K562 (cell line): ENCODE measurements around the gene PUS7. TPM values are rescaled to one million over a fixed set of nuclear protein-coding genes. Genes with fewer than 3 reads are reported as not detected.

ENCODE experiments used
- ATAC-seq: fragments of 200-7000 bp; cut with Tn5 transposase; 3 replicates; pipeline ENCODE4 v1.9.1; 2020; ENCODE audit warnings: moderate library complexity
- BruUV-seq: library from RNA; stranded (reverse); fragments of 400-500 nt; replicated peaks from 2 replicates; lab custom pipeline; 2021; lab: Mats Ljungman, UMichigan
- CTCF ChIA-PET: fragments of 300-600 bp; formaldehyde crosslinking; extraction: SDS; loops from one replicate; lab custom pipeline; 2021; ENCODE audit warnings: low intra/inter-chr PET ratio; lab: Yijun Ruan, JAX
- POLR2A ChIA-PET: fragments of 300-600, 350-650 bp; sonication (Branson Sonifier 250); formaldehyde crosslinking; extraction: SDS; loops from one replicate; lab custom pipeline; 2021; ENCODE audit warnings: antibody characterized with exemption, inconsistent platforms; lab: Yijun Ruan, JAX
- DNase-seq, 4 experiments: peaks; one replicate each; pipeline versions ENCODE4 v3.0.0 to v3.0.0-alpha.2; 2011 to 2018; ENCODE audit warnings: low spot score in 3 of 4, mixed read lengths in 3 of 4; ENCODE audit errors: extremely low read depth in 1 of 4
- FAIRE-seq: peaks from 2 replicates; lab custom pipeline; 2011; peaks lifted over from hg19 to GRCh38; lab: Jason Lieb, UNC
- H2AFZ ChIP-seq: 2 replicates; pipeline ENCODE4 v1.6.0; 2011; ENCODE audit warnings: low read depth, low read length, control low read depth, inconsistent platforms
- H3K27ac ChIP-seq: fragments of 200-600 bp; 3 replicates; pipeline ENCODE4 v1.8.0; 2011; ENCODE audit warnings: low read depth, mild to moderate bottlenecking, control low read depth, inconsistent platforms, low read length, moderate library complexity, mixed read lengths; ENCODE audit errors: extremely low read depth
- H3K27me3 ChIP-seq, 2 experiments: fragments of 300-600 bp in 1 of 2; 2 replicates in 1 of 2; 3 replicates in 1 of 2; pipeline versions ENCODE4 v1.6.0 to v1.8.0; 2011; ENCODE audit warnings: inconsistent platforms in 2 of 2, low read length in 2 of 2, mild to moderate bottlenecking in 1 of 2, mixed read lengths in 1 of 2, moderate library complexity in 1 of 2; ENCODE audit not compliant: control insufficient read depth in 2 of 2, insufficient read depth in 2 of 2
- H3K36me3 ChIP-seq: fragments of 300-600 bp; 3 replicates; pipeline ENCODE4 v1.8.0; 2011; ENCODE audit warnings: mild to moderate bottlenecking, low read length, inconsistent platforms; ENCODE audit not compliant: control insufficient read depth, insufficient read depth
- H3K4me1 ChIP-seq, 2 experiments: fragments of 200-600 bp in 1 of 2; replicated peaks in 1 of 2; 2 replicates in 1 of 2; 3 replicates in 1 of 2; pipeline versions ENCODE4 v1.5.1 to v1.8.0; 2011; ENCODE audit warnings: inconsistent platforms in 2 of 2, low read length in 2 of 2, mild to moderate bottlenecking in 1 of 2, mixed read lengths in 1 of 2, moderate library complexity in 1 of 2; ENCODE audit not compliant: control insufficient read depth in 2 of 2, insufficient read depth in 2 of 2
- H3K4me2 ChIP-seq: 2 replicates; pipeline ENCODE4 v1.6.1; 2011; ENCODE audit warnings: low read length, control low read depth, inconsistent platforms, mixed read lengths; ENCODE audit not compliant: insufficient read depth
- H3K4me3 ChIP-seq: fragments of 200-600 bp; sonication (generic), shearing (Covaris generic); 2 replicates; pipeline ENCODE4 v1.5.1; 2016; ENCODE audit warnings: control low read depth, inconsistent platforms
- H3K79me2 ChIP-seq: fragments of 200-600 bp; 3 replicates; pipeline ENCODE4 v1.8.0; 2011; ENCODE audit warnings: low read length, inconsistent platforms; ENCODE audit not compliant: control insufficient read depth, insufficient read depth
- H3K9ac ChIP-seq, 2 experiments: 2 replicates each; pipeline versions ENCODE4 v1.6.0 to v1.6.1; 2011; ENCODE audit warnings: low read depth in 2 of 2, low read length in 2 of 2, control low read depth in 1 of 2, inconsistent platforms in 1 of 2, mild to moderate bottlenecking in 1 of 2, mixed read lengths in 1 of 2; ENCODE audit not compliant: insufficient read depth in 1 of 2
- H3K9me1 ChIP-seq: one replicate; pipeline ENCODE4 v1.6.0; 2011; ENCODE audit warnings: inconsistent platforms, mild to moderate bottlenecking, low read length, moderate library complexity; ENCODE audit not compliant: control insufficient read depth, insufficient read depth
- H3K9me3 ChIP-seq: replicated peaks from 2 replicates; pipeline ENCODE4 v1.5.1; 2011; ENCODE audit warnings: low read depth, low read length, inconsistent platforms; ENCODE audit not compliant: control insufficient read depth, insufficient read depth
- H4K20me1 ChIP-seq: replicated peaks from 2 replicates; pipeline ENCODE4 v1.6.1; 2011; ENCODE audit warnings: low read length, inconsistent platforms, mixed read lengths; ENCODE audit not compliant: control insufficient read depth, insufficient read depth
- ADNP ChIP-seq: fragments of 200-800 bp; sonication (Bioruptor generic); IDR thresholded peaks from 2 replicates; pipeline ENCODE4 v1.6.1; 2016; ENCODE audit warnings: missing genetic modification characterization, missing compliant biosample characterization
- CTCFL ChIP-seq: IDR thresholded peaks from 2 replicates; pipeline ENCODE4 v1.6.1; 2011; ENCODE audit warnings: borderline replicate concordance, low read depth, mild to moderate bottlenecking, moderate library complexity, low read length; ENCODE audit not compliant: insufficient read depth, poor library complexity, severe bottlenecking
- DPF2 ChIP-seq: fragments of 450-650 bp; IDR thresholded peaks from 2 replicates; pipeline ENCODE4 v1.6.1; 2016
- GABPA ChIP-seq: fragments of 200-800 bp; sonication (Bioruptor generic); conservative IDR thresholded peaks from 2 replicates; pipeline ENCODE4 v1.6.1; 2016; ENCODE audit warnings: low read depth, missing genetic modification characterization, missing compliant biosample characterization
- HDAC3 ChIP-seq: fragments of 450-650 bp; IDR thresholded peaks from 2 replicates; pipeline ENCODE4 v1.6.1; 2018; ENCODE audit warnings: borderline replicate concordance, mild to moderate bottlenecking, moderate library complexity; ENCODE audit not compliant: partially characterized antibody
- IFI16 ChIP-seq: fragments of 250-450 bp; sonication (Bioruptor Pico); IDR thresholded peaks from 2 replicates; pipeline ENCODE4 v2.1.2; 2022; ENCODE audit warnings: mild to moderate bottlenecking, inconsistent platforms
- MAFK ChIP-seq: IDR thresholded peaks from 2 replicates; pipeline ENCODE4 v1.6.1; 2011; ENCODE audit warnings: low read length, improper control_type of control experiment
- NELFE ChIP-seq: IDR thresholded peaks from 2 replicates; pipeline ENCODE4 v1.6.1; 2011; ENCODE audit warnings: mild to moderate bottlenecking; ENCODE audit not compliant: insufficient read depth, insufficient read length
- NFE2L1 ChIP-seq: fragments of 450-650 bp; IDR thresholded peaks from 2 replicates; pipeline ENCODE4 v1.6.1; 2016; ENCODE audit warnings: missing genetic modification characterization, low read depth, mild to moderate bottlenecking, missing compliant biosample characterization, moderate library complexity, borderline replicate concordance
- NR0B1 ChIP-seq: fragments of 450-650 bp; IDR thresholded peaks from one replicate; pipeline ENCODE4 v1.6.1; 2018; ENCODE audit warnings: mild to moderate bottlenecking, moderate library complexity; ENCODE audit not compliant: partially characterized antibody
- POLR2AphosphoS2 ChIP-seq: IDR thresholded peaks from 2 replicates; pipeline ENCODE4 v1.6.1; 2012; ENCODE audit warnings: low read length, improper control_type of control experiment
- ZNF57 ChIP-seq: fragments of 450-650 bp; formaldehyde crosslinking; IDR thresholded peaks from 2 replicates; pipeline ENCODE4 v1.4.0; 2020; ENCODE audit warnings: mild to moderate bottlenecking, moderate library complexity
- WGBS: fragments of 100-300 bp; shearing (Covaris generic); methylation state at CpG from one replicate; pipeline ENCODE4 v1.1.6; 2016; ENCODE audit warnings: low coverage, mixed read lengths; ENCODE audit not compliant: insufficient coverage; ENCODE audit errors: missing lambda C conversion rate; 5-methylcytosine and 5-hydroxymethylcytosine counted together
- in situ Hi-C: fragments of 300-500 bp; cut with MboI; formaldehyde crosslinking; loops from 4 replicates; pipeline ENCODE4 v1.15.0; 2018; ENCODE audit warnings: inconsistent platforms, mixed read lengths
- intact Hi-C: fragments of 100-400 bp; cut with micrococcal nuclease; formaldehyde crosslinking; loops from 2 replicates; pipeline ENCODE4 v1.14.2; 2022
- polyA plus RNA-seq, 8 experiments: library from polyadenylated mRNA; depleted of rRNA in 4 of 8; stranded (reverse) in 5 of 8; unstranded in 3 of 8; fragments of >200 nt; fragmentation: Nextera tagmentation in 2 of 8; fragmentation: Illumina TruSeq in 1 of 8; extraction: Ambion mirVana in 2 of 8; extraction: Trizol in 1 of 8; gene quantifications; 2 replicates each; pipeline versions ENCODE4 v1.2.1 to v1.2.3, GENCODE V29; 2011 to 2014; ENCODE audit warnings: inconsistent platforms in 1 of 8, missing spikeins in 1 of 8
- total RNA-seq, 7 experiments: library from RNA; depleted of rRNA in 6 of 7; stranded (reverse); fragments of >200 nt in 6 of 7; fragmentation: Illumina TruSeq in 2 of 7; extraction: Trizol in 2 of 7; gene quantifications; 2 replicates each; pipeline versions ENCODE4 v1.2.1 to v1.2.3, GENCODE V29; 2011 to 2021; ENCODE audit warnings: low replicate concordance in 1 of 7
- TF ChIP-seq, protein P1 (sequence below): fragments of 450-650 bp; IDR thresholded peaks from 2 replicates; pipeline ENCODE4 v1.6.1; 2016; ENCODE audit warnings: low read depth, mild to moderate bottlenecking, moderate library complexity
- TF ChIP-seq, protein P2 (sequence below): fragments of 450-650 bp; IDR thresholded peaks from 2 replicates; pipeline ENCODE4 v1.6.1; 2016; ENCODE audit warnings: missing biosample characterization, missing genetic modification characterization

The PUS7 gene
- total and polyA plus RNA-seq, 9 of the 15 experiments (the other 6 are each of a cell fraction or from before 2014, with no cell fraction given) = 15.1 to 95.6 (median 63.2) TPM

DNA sequence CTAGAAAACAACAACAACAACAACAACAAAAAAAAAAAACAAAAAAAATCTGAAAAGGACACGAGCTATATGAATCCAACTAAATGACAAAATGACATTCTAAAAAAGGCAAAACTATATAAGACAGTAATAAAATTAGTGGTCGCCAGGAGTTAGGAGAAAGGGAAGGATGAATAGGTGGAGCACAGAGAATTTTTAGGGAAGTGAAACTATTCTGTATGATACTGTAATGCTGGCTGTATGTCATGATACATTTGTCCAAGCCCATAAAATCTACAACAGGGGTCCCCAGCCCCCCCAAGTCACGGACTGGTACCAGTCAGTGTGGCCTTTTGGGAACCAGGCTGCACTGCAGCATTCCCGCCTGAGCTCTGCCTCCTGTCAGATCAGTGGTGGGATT is 2.8 kb upstream of the PUS7 start:
- H3K9me1 ChIP-seq = no peaks in the 10 kb centered on the region
- no peak for ATAC-seq
- intact Hi-C loops (loop anchor here (10.0 kb wide), 1 partner anchor 510 kb away; the partner anchor contains the start of gene KMT2E), in situ Hi-C loops (no loop called here)
- H3K27me3 ChIP-seq = no peaks in the 10 kb centered on the region
- peaks cover 1% of the 10 kb centered on the region for H3K36me3 ChIP-seq
- ChIA-PET POLR2A (no interaction called here), CTCF (no interaction called here)
- no peaks in the 10 kb centered on the region for H4K20me1 ChIP-seq
- H3K9ac ChIP-seq = no peak overlapping the region
- peaks cover 13 to 23% of the 10 kb centered on the region in 2 experiments; a peak in 3 of 5 replicates for H3K4me1 ChIP-seq
- no peak overlapping the region; the same call in 2 of the 3 replicates for H3K27ac ChIP-seq
- no peak overlapping the region for H3K4me2 ChIP-seq
- 46% methylated on average over 4 of the region's 4 CpGs for WGBS
- TF ChIP-seq IFI16 (CRISPR knock-in tag) (no peak), GABPA (no peak), HDAC3 (no peak), POLR2AphosphoS2 (no peak), NELFE (no peak), NFE2L1 (no peak), NR0B1 (no peak), MAFK (no peak), DPF2 (no peak), ADNP (tag) (no peak), ZNF57 (CRISPR knock-in tag) (no peak), CTCFL (no peak)
- TF ChIP-seq, protein P1, sequence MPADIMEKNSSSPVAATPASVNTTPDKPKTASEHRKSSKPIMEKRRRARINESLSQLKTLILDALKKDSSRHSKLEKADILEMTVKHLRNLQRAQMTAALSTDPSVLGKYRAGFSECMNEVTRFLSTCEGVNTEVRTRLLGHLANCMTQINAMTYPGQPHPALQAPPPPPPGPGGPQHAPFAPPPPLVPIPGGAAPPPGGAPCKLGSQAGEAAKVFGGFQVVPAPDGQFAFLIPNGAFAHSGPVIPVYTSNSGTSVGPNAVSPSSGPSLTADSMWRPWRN = no peak
- TF ChIP-seq, protein P2, sequence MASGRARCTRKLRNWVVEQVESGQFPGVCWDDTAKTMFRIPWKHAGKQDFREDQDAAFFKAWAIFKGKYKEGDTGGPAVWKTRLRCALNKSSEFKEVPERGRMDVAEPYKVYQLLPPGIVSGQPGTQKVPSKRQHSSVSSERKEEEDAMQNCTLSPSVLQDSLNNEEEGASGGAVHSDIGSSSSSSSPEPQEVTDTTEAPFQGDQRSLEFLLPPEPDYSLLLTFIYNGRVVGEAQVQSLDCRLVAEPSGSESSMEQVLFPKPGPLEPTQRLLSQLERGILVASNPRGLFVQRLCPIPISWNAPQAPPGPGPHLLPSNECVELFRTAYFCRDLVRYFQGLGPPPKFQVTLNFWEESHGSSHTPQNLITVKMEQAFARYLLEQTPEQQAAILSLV = no peak
- H3K4me3 ChIP-seq = no peak overlapping the region
- peaks cover 21% of the 10 kb centered on the region for H3K79me2 ChIP-seq
- H2AFZ ChIP-seq = no peak overlapping the region
- no peaks in the 10 kb centered on the region for H3K9me3 ChIP-seq
- FAIRE-seq = no peak
- no TSS peak for BruUV-seq
- DNase-seq = no peak
